Calu3 (cell line): Measurements from ENCODE around the gene TNFAIP8. TPM values are rescaled to one million over a fixed set of nuclear protein-coding genes. Genes with fewer than 3 reads are reported as not detected.

Experiments used
- BruUV-seq: library from RNA; stranded (reverse); fragments of 400-500 nt; replicated peaks from 2 replicates; lab custom pipeline; 2021; lab: Mats Ljungman, UMichigan
- CTCF ChIA-PET: fragments of 300-600 bp; sonication (Branson Sonifier 250); formaldehyde crosslinking; loops from one replicate; lab custom pipeline; 2022; ENCODE audit warnings: antibody characterized with exemption; lab: Charles Lee
- DNase-seq: peaks from one replicate; pipeline ENCODE4 v3.0.0; 2022
- H3K27ac Mint-ChIP-seq: one replicate; pipeline ENCODE4 v1.8.0; 2022; ENCODE audit warnings: mixed read lengths; ENCODE audit not compliant: unreplicated experiment
- H3K27me3 Mint-ChIP-seq: one replicate; pipeline ENCODE4 v1.8.0; 2022; ENCODE audit warnings: mixed read lengths; ENCODE audit not compliant: unreplicated experiment
- H3K36me3 Mint-ChIP-seq: one replicate; pipeline ENCODE4 v1.8.0; 2022; ENCODE audit warnings: mild to moderate bottlenecking, moderate library complexity, mixed read lengths; ENCODE audit not compliant: insufficient read depth, unreplicated experiment
- H3K4me1 Mint-ChIP-seq: one replicate; pipeline ENCODE4 v1.8.0; 2022; ENCODE audit warnings: mild to moderate bottlenecking, low read depth, mixed read lengths; ENCODE audit not compliant: unreplicated experiment
- H3K4me3 Mint-ChIP-seq: one replicate; pipeline ENCODE4 v1.8.0; 2022; ENCODE audit warnings: mild to moderate bottlenecking, low read depth, moderate library complexity, mixed read lengths; ENCODE audit not compliant: unreplicated experiment
- H3K9me3 Mint-ChIP-seq: one replicate; pipeline ENCODE4 v1.8.0; 2022; ENCODE audit warnings: low read depth, mixed read lengths; ENCODE audit not compliant: unreplicated experiment
- intact Hi-C: fragments of 100-400 bp; cut with micrococcal nuclease; formaldehyde crosslinking; loops from one replicate; pipeline ENCODE4 v1.10.0; 2022; ENCODE audit not compliant: unreplicated experiment
- total RNA-seq: library from RNA; stranded (reverse); gene quantifications from 2 replicates; pipeline ENCODE4 v1.2.3, GENCODE V29; 2022
- TF ChIP-seq, protein P1 (sequence below): fragments of 200-600 bp; IDR thresholded peaks from one replicate; pipeline ENCODE4 v1.8.0; 2022; ENCODE audit warnings: antibody characterized with exemption; ENCODE audit not compliant: unreplicated experiment

The TNFAIP8 gene
- total RNA-seq, 1 experiment from 2014 or later: 30.6 TPM

DNA sequence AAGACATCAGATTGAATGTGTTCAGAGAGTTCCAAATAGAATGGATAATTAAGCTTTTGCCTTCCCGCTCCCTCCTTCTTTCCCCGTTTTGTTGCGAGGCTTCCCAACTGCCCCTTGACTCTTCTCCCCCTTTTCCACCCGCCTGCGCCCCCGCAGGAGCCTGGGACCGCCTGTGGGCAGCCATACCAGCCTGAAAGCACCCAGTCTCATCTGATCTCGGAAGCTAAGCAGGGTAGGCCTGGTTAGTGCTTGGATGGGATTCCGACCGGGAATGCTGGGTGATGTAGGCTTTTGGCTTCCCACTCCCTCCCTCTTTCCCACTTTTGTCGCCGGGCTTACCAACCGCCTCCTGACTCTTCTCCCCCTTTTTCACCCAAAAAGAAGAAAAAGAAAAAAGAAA, 89.7 kb downstream of the TNFAIP8 start:
- intact Hi-C loops: no loop called here
- CTCF ChIA-PET: no interaction called here
- H3K27me3 Mint-ChIP-seq: no peaks in the 10 kb centered on the region

More for the DNA sequence above, 89.7 kb downstream of the TNFAIP8 start:
- BruUV-seq: no TSS peak
- Mint-ChIP-seq H3K4me3 (no peak overlapping the region), H3K36me3 (no peaks in the 10 kb centered on the region), H3K9me3 (peaks cover 4% of the 10 kb centered on the region), H3K4me1 (no peaks in the 10 kb centered on the region), H3K27ac (no peak overlapping the region)
- no peak for DNase-seq
- TF ChIP-seq, protein P1, sequence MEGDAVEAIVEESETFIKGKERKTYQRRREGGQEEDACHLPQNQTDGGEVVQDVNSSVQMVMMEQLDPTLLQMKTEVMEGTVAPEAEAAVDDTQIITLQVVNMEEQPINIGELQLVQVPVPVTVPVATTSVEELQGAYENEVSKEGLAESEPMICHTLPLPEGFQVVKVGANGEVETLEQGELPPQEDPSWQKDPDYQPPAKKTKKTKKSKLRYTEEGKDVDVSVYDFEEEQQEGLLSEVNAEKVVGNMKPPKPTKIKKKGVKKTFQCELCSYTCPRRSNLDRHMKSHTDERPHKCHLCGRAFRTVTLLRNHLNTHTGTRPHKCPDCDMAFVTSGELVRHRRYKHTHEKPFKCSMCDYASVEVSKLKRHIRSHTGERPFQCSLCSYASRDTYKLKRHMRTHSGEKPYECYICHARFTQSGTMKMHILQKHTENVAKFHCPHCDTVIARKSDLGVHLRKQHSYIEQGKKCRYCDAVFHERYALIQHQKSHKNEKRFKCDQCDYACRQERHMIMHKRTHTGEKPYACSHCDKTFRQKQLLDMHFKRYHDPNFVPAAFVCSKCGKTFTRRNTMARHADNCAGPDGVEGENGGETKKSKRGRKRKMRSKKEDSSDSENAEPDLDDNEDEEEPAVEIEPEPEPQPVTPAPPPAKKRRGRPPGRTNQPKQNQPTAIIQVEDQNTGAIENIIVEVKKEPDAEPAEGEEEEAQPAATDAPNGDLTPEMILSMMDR: no peak

Other genes with a start within 250 kb of the TNFAIP8 start
- 246 and 265 TPM in 2 replicates for gene HSD17B4, start 96.5 kb downstream of the TNFAIP8 start, total RNA-seq